COLO668 (cell line): ENCODE data around the gene PRKAR1B.

Experiments
- DNase-seq: peaks from one replicate; lab custom pipeline; 2025; ENCODE audit not compliant: unreplicated experiment; lab: John Stamatoyannopoulos, UW

Gene PRKAR1B

DNA sequence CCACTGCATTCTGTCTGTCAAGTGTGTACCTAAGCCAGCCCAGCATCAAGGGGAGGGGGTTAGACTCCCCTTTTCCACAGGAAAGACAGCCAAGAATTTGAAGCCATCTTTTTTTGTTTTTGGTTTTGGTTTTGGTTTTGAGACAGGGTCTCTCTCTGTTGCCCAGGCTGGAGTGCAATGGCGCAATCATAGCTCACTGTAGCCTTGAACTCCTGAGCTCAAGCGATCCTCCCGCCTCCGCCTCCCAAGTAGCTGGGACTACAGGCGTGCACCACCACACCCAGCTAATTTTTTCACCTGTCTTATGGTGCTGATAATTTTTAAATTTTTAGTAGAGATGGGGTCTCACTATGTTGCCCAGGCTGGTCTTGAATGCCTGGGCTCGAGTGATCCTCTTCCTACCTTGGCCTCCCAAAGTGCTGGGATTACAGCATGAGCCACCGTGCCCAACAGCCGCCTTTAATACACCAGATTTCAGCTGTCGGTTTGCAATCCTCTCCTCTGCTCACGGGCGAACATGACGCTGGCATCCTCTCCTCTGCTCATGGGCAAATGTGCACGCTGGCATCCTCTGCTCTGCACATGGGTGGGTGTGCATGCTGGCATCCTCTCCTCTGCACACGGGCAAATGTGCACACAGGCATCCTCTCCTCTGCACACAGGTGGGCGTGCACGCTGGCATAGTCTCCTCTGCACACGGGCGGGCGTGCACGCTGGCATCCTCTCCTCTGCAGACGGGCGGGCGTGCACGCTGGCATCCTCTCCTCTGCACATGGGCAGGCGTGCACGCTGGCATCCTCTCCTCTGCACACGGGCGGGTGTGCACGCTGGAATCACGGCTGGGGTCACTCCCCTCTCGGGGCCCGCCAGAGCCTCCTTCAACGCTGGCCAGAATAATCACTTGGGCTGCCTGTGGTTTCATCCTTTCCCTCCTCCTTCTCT, 151.4 kb downstream of the PRKAR1B start:
- DNase-seq: no peak

DNA sequence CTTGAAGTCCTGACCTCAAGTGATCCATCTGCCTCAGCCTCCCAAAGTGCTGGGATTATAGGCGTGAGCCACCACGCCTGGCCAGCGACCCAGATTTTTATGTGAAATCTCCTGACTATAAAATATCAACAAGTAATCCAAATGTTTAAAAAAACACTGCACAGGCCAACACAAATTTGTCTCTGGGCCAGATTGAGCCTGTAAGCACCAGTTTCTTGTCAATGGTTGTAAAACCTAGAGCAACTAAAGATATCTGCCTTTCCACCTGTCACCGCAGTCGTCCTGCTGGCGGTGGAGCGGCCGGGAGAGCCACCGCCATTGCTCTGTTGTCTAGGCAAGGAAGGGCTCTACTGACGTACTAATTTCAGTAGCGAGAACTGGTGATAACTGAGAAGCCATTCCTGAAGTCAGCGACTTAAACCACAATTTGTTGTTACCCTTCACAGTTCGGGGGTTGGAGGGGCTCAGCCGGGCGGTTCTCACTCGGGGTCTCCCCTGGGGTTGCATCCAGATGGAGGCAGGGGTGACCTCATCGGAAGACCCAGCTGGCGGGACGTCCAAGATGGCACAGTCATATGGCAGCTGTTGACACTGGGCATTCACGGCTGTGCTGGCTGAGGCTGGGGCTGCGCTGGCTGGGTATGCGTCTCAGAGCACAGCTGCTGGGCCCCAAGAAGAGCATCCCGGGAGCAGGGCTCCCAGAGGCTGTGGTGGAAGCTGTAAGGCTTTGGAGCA, 152.3 kb downstream of the PRKAR1B start:
- no peak for DNase-seq

DNA sequence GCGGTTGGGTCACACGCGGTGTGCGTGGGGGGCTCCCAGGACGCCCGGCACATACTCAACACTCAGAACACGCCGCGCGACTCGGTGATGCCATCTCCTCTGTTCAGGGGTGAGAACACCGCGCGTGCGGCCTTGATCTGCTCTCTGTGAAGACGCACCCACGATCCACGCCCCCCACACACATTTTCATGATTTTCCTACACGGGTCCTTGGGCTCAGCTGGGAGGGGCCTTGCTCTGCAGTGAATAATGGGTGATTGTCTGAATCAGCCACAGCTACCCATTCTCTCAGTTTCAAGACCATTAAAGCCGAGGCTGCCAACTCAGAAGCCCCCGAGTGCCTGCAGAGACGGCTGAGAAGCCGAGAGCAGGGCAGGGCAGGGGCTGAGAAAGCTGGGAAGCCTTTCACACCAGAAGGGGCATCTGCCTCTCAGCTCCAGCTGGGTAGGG, 153.1 kb downstream of the PRKAR1B start:
- DNase-seq: no peak

DNA sequence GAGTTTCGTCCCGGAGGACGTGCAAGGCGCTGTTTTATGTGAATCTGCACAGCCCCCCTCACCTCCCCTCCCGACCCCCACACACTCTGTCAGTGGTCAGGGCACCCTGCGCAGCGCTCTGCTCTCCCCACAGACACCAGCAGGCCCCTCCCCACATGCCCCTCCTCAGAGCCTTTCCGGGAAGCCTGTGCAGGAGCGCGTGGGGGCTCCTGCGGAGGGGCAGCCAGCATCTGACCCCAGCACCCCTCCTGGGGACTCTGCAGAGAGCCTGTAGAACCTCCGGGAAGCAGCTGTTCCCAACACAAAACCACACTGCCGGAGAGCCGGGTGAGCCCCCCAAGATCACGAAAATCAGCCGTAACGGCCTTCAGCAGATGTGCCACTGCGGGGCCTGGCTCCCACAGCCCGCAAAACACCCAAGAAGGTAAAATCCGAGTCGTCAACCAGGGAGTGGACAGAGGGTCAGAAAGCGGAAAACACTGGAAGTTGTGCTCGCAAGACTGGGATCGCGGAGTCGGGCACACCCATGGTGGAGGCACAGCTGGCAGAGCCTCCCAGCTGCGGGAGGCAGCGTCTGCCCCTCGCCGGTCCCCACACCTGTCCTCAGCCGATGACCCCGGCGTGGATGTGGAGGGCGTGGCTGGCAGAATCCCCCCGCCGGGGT, 153.7 kb downstream of the PRKAR1B start:
- no peak for DNase-seq

DNA sequence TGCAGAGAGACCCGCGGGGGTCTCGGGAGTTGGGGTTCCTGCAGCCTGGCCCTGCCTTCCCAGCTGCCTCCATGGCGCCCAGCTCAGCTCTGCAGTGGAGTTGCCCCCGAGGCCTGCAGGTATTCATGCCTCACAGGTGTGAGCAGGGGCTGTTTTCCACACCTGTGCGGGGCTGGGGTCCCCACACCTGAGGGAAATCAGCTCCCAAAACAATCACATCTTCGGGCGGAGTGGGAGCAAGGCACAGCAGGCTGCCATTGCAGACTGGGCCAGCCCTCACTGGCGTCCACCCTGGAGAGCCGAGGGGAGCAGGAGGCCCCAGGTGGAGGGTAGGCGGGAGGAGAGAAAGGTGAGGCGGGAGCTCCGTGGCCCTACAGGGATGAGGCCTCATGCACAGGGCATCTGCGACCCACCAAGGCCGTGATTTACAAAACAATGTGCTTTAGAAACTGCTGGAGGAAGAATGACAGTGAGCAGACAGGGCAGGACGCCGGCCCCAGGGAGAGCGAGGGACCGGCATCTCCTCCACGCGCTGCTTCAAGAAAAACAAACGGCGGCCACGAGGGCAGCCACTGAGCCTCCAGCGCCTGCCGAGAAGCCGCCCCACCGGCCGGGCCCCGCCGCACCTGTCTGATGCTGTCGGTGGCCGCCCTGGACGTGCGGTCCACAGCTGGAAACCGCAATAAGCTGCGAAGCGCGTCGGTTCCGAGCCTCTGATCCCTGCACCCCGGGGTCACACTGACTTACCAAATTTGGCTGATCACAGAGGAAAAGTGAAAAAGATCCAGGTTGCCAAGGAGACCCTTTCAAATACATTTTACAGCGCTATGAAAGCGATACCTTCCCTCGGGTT, 154.4 kb downstream of the PRKAR1B start:
- DNase-seq: no peak

DNA sequence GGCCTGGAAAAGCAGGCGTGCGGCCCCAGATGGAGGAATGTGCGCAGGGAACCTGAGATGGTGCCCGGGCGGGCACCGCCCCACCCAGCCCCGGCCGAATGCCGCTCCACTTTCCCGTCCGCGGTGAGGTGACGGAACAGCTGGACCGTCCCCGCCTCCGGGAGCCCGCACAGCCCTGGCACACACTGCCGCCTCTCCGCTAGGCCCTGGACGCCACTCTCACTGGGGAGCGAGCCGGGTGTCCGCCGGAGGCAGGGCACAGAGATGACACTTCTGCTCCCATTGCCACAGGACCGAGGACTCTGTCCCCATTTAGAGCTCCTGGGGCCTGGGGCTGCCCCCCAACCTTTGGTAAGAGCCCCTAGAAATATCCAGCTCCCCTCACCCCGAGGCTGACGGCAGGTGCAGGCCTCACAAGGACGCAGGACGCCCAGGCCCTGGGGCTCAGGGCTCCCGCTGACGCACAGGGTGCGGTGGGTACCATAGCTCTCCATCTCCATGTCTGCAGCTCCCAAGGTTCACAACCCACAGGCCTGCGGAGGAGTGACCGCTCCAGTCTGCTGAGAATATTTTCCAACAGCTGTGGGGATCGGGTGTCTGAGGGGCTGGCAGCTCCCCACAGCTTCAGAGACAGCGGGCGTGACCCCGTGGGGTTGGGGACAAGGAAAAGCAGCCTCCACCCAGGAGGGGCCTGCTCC, 155.2 kb downstream of the PRKAR1B start:
- no peak for DNase-seq

DNA sequence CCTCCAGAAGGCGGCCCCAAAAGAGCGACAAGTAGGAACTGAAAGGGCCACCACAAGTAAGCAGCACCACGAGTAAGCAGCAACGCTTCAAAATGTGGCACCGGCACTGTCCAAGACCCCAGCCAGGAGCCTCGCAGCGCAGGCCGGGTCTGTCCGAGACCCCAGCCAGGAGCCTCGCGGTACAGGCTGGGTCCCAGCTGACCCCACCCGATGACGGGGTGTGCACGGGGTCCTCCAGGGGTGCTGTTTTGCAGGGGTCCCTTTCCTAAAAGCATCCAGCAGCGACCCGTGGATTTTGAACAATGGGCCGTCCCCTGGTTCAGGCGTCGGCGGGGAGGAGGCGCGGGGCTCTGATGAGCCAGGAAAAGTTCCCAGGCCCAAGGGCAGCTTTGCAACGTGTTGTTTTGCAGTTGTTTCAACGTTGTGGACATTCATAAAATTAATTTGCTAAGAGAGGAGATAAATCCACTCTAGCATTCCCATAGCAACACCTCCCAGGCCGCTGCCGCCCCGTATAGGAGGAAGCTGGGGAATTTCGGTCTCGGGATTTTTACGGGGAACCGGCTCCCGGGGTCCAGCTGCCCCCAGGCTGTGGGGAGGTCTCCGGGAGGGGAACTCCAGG, 155.9 kb downstream of the PRKAR1B start:
- DNase-seq: no peak

DNA sequence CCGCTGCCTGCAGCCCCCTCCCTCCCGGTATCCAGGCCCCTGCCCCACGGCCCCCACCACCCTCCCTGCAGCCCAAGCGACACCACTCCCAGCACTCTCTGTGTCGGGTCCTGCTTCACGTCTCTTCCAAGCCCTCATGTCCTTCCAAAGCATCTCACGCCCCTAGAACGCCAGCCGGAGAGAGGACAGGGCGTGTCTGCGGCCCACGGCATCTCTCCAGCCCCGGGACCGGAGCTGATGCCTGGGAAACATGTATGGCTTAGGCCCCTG, 156.3 kb downstream of the PRKAR1B start:
- no peak for DNase-seq

DNA sequence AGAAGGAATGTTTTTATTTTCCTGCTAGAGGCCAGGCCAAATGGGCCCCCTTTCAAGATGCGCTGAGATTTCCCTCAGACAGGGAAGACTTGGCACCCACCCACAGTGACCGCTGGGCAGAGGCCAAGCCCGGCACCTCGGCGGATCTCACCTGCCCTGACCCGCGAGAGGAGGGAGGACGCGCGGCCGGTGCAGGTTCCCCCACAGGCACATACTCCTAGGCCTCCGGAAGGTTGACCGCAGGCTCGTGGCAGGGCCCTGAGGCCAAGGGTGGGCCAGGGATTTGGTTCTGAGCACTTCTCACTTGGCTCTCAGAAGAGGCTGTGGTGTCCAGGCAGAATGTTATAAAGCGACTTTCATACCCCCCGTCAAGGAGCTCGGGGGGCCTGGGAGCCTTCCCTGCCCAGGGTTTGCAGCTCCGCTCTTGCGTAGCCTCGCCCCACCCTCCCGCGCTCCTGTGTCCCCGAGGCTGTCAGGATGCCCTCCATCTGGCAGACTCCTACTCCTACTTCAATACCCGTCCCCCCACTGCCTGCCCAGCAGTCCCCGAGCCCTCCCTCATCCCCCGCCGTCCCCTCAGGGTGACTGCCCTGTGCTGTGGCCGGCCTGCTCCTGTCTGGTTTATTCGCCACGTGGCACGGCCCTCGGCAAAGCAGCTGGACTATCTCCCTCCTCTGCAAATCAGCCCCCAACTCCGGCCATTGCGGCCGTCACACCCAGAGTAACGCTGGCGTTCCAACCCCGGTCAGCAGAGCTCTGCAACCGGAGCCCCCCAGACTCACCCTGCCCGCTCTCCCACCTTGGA, 156.9 kb downstream of the PRKAR1B start:
- DNase-seq: no peak

DNA sequence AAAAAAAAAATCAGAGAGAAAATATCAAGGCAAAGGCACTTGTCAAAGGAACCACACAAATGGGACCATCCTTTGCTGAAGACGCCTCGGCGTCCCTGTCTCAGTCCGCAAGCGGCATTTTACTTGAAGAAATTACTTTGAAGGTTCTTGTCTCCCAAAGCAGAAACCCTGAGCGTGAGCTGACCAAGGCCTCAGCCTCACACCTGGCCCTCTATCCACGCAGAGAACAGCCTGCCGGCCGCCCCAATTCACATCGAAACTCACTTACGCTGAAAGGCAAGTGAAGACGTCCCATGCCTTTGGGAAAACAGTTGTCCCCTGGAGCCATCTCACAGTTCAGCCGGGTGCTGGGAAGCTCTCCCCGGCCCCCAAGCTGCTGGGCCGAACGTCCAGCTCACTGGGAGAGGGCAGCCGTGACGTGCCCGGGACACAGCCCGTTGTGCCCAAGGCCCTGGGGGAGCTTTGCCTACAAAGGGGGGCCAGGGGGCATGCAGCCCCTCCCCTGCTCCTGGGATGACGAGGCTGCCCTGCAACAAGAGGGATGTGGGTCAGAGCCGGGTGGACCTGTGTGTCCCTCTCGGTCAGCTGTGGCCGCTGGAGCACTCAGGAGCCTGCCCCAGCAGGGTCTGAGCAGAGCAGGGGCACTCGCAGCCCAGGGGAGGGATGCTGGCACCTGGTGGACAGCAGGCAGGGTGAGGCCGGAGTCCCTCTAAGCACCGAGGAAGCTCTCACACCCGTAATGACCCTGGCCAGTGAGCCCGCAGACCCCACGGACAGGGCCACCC, 157.8 kb downstream of the PRKAR1B start:
- no peak for DNase-seq

DNA sequence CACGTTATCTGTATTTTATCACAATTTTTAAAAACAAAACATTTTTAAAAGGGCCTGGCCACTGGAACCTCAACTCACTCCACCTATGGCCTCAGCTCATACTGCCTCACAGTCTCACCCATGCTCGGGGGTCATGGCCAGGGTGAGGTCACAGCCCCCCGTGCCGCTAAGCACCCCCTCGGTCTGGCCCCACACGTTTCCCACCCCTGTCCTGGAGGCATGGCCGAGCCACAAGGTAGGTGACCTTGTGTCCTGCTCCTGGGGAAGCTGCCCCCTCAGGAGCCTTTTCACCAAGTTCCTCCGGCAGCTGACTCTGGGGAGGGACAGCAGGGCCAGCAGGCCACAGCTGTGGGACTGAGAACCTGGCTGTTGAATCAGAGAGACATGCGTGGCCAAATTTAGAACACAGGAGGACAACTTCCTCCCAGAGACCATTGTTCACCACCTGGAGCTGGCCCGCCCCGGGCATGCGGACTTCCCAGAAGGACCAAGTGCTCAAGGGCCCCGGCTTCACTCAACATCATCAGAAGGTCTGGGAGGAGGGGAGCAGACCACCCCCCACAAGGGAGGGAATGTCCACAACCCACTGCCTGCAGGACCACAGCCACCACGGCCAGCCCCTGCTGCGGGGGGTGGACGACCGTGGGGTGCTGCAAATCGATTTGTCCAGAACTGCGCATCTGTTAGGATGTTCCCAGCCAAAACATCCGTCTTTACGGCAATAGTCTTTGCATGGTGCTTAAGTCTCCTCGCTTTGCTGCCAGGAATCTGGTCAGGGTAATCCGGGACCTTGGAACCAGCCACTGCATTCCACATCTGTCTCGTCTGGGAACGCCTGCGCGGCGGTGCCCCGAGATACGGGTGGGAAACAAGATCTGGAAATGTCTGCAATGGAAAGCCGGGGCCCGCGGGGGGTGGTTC, 158.8 kb downstream of the PRKAR1B start:
- DNase-seq: no peak

DNA sequence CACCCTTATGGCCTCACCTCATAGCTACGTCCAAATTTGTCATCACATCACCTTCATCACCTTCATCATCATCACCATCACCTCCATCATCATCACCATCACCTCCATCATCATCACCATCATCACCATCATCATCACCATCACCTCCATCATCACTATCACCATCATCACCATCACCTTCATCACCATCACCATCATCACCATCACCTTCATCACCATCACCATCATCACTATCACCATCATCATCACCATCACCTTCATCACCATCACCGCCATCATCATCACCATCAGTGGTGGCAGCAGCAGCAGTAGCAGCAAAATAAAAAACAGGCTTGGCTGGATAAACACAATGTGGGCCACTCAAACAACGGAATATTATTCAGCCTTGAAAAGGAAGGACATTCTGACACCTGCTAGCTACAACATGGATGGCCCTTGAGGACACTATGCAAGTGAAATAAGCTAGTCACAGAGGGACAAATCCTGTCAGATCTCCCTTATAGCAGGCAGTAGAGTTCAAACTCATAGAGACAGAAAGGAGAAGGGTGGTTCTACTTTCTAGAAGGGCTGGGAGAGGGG, 159.7 kb downstream of the PRKAR1B start:
- DNase-seq: no peak

DNA sequence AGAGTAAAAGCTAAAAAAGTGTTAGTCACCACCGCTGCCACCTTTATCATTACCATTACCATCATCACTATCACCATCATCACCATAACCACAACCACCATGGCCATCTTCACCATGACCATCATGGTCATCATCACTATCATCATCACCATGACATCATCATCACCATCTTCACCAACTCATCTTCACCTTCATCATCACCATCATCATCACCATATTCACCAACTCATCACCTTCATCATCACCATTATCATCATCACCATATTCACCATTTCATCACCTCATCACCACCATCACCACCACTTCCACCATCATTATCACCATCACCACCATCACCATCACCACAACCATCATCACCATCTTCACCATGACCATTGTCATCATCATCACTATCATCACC, 161.0 kb downstream of the PRKAR1B start:
- no peak for DNase-seq

DNA sequence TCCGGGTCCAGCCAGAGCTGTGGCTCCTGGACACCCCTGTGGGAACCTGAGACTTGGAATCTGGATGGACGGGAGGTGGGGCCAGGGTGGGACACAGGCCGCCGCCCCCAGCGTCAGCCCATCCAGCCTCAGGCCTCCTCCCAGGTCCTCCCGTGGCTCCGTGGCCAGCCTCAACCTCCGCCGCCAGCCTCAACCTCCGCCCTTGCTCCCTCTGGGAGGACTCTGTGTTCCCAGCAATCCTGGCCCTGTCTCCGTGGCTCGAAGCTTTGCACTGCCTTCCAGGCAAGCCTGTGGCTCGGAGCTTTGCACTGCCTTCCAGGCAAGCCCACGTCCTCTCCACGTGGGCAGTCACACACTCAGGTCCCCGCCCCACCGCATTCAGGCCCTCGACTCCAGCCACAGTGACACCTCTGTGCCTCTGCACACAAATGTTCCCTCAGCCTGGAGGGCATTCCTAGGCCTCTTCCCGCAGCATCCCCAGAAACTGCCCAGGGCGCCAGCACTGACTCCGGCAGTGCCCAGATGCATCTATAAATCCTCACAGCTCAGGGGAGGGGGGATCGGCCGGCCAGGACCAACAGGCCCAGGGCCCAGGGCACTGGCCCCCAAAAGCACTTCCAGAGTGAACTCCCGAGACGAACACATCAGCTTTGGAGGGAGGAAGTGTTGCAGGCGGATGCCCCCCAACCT, 162.8 kb downstream of the PRKAR1B start:
- DNase-seq: no peak

DNA sequence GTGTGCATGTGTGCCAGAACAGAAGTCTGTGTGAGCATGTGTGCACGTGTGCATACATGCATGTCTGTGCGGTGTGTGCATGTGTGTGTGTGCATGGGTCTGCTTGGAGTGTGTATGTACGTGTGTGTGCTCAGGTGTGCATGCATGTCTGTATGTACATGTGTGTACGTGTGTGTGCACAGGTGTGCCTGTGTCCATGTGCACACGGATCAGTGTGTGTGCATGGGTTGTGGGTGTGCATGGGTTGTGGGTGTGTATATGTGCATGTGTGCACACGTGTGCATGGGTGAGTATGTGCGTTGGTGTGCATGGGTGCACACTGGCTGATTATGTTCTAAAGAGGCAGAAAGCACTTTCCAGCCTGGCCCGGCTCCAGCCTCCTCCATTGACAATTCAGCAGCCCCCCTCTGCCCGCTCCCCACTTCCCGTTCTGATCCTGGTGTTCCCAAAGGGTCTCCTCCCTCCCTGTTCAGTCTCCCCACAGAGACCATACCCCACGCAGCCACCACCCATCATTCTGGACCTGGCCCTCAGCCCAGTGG, 163.4 kb downstream of the PRKAR1B start:
- DNase-seq: no peak
